Ascending aorta (tissue), 2 donors: ENCODE measurements around the gene ROR1. TPM values are rescaled to one million over a fixed set of nuclear protein-coding genes. Genes with fewer than 3 reads are reported as not detected.

Source experiments
- DNase-seq, 2 donors: peaks; one replicate each; pipeline ENCODE4 v3.0.0-alpha.2; 2019; ENCODE audit warnings: low spot score in 2 of 2
- H3K27ac ChIP-seq, 2 donors: fragments of 200-600 bp; sonication (generic); one replicate each; pipeline ENCODE4 v1.5.1; 2016 to 2017; ENCODE audit warnings: mild to moderate bottlenecking in 1 of 2
- H3K27me3 ChIP-seq: fragments of 200-600 bp; sonication (generic); one replicate; pipeline ENCODE4 v1.5.1; 2017
- H3K36me3 ChIP-seq, 2 donors: fragments of 200-600 bp; sonication (generic); one replicate each; pipeline ENCODE4 v1.5.1; 2016
- H3K4me1 ChIP-seq, 2 donors: fragments of 200-600 bp; sonication (generic); one replicate each; pipeline ENCODE4 v1.5.1; 2016 to 2017; ENCODE audit warnings: mild to moderate bottlenecking in 1 of 2
- H3K4me3 ChIP-seq, 2 donors: fragments of 200-600 bp; sonication (generic); one replicate each; pipeline ENCODE4 v1.5.1; 2016 to 2017; ENCODE audit warnings: mild to moderate bottlenecking in 1 of 2
- H3K9me3 ChIP-seq, 2 donors: fragments of 200-600 bp; sonication (generic); one replicate each; pipeline ENCODE4 v1.5.1; 2016
- intact Hi-C: fragments of 100-400 bp; cut with DNase I; formaldehyde crosslinking; loops from one replicate; pipeline ENCODE4 v1.15.1; 2023
- total RNA-seq: library from RNA; depleted of rRNA; stranded (reverse); fragments of >200 nt; gene quantifications from one replicate; pipeline ENCODE4 v1.1.0, GENCODE V29; 2016
- TF ChIP-seq, protein P1 (sequence below), 3 experiments: fragments of 200-600 bp in 2 of 3; fragments of 450-650 bp in 1 of 3; sonication (generic) in 2 of 3; IDR thresholded peaks; one replicate each; pipeline ENCODE4 v1.5.1; 2016 to 2019; ENCODE audit warnings: antibody characterized with exemption in 3 of 3, mild to moderate bottlenecking in 1 of 3, moderate library complexity in 1 of 3

ROR1 gene
- total RNA-seq, 1 donor from 2014 or later, result 115 TPM

- intact Hi-C loops, result no loop called here
These were observed 163.7 kb downstream of the ROR1 start for GRCh38 chr1:63937461-63938022.

GRCh38 chr1:63940440-63940839, 166.6 kb downstream of the ROR1 start:
- intact Hi-C loops, result no loop called here
- no peaks in the 10 kb centered on the region for H3K36me3 ChIP-seq

More at GRCh38 chr1:63937461-63938022, 163.7 kb downstream of the ROR1 start:
- no peak for DNase-seq
- no peak overlapping the region for H3K4me3 ChIP-seq
- H3K9me3 ChIP-seq, result no peaks in the 10 kb centered on the region
- H3K27me3 ChIP-seq, result no peaks in the 10 kb centered on the region
- H3K4me1 ChIP-seq, result peaks cover 5 to 27% of the 10 kb centered on the region in 2 donors
- H3K36me3 ChIP-seq, result no peaks in the 10 kb centered on the region
- peak overlapping the region; percentile 4 to 36 for H3K27ac ChIP-seq
- TF ChIP-seq, protein P1, sequence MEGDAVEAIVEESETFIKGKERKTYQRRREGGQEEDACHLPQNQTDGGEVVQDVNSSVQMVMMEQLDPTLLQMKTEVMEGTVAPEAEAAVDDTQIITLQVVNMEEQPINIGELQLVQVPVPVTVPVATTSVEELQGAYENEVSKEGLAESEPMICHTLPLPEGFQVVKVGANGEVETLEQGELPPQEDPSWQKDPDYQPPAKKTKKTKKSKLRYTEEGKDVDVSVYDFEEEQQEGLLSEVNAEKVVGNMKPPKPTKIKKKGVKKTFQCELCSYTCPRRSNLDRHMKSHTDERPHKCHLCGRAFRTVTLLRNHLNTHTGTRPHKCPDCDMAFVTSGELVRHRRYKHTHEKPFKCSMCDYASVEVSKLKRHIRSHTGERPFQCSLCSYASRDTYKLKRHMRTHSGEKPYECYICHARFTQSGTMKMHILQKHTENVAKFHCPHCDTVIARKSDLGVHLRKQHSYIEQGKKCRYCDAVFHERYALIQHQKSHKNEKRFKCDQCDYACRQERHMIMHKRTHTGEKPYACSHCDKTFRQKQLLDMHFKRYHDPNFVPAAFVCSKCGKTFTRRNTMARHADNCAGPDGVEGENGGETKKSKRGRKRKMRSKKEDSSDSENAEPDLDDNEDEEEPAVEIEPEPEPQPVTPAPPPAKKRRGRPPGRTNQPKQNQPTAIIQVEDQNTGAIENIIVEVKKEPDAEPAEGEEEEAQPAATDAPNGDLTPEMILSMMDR (IDR thresholded peaks at IDR 0.05), result no peak

GRCh38 chr1:63943393-63943792, 169.6 kb downstream of the ROR1 start:
- DNase-seq, result no peak
- Histone ChIP-seq H3K27ac (no peak overlapping the region), H3K4me3 (no peak overlapping the region), H3K4me1 (peaks cover 8 to 47% of the 10 kb centered on the region in 2 donors), H3K27me3 (no peaks in the 10 kb centered on the region), H3K9me3 (no peaks in the 10 kb centered on the region), H3K36me3 (no peaks in the 10 kb centered on the region)
- intact Hi-C loops, result no loop called here
- TF ChIP-seq, protein P1 (IDR thresholded peaks at IDR 0.05), result no peak

More at GRCh38 chr1:63940440-63940839, 166.6 kb downstream of the ROR1 start:
- Histone ChIP-seq H3K27ac (no peak overlapping the region), H3K4me3 (no peak overlapping the region), H3K9me3 (no peaks in the 10 kb centered on the region), H3K27me3 (no peaks in the 10 kb centered on the region), H3K4me1 (peaks cover 0 to 34% of the 10 kb centered on the region in 2 donors)
- TF ChIP-seq, protein P1 (IDR thresholded peaks at IDR 0.05), result no peak
- no peak for DNase-seq

DNA sequence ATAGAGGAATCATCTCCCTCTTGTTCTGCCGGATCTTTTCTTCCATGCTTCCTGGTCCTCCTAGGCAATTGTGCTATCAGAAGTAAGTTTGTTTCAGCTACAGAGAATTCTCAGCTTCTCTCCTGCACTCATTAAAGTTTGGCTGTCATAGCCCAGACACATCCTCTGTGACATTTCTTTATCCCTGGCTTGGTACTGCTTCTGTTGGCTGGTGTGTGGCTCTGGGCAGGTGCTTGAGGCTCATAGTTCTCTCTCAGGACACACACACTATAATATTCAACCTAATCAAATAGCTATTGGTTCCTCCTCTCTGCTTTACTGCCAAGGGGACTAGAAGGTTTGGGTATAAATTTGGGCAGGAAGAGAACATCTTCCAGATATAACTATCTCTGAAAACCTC, 172.1 kb downstream of the ROR1 start:
- H3K36me3 ChIP-seq, result no peaks in the 10 kb centered on the region
- peak overlapping the region; percentile 86 to 93 for H3K27ac ChIP-seq
- TF ChIP-seq, protein P1 (IDR thresholded peaks at IDR 0.05), result no peak
- no peak for DNase-seq
- H3K9me3 ChIP-seq, result no peaks in the 10 kb centered on the region
- peaks cover 12 to 64% of the 10 kb centered on the region in 2 donors for H3K4me1 ChIP-seq
- H3K27me3 ChIP-seq, result no peaks in the 10 kb centered on the region
- H3K4me3 ChIP-seq, result no peak overlapping the region
- intact Hi-C loops, result loop anchor here (5.0 kb wide), 2 partner anchors 36 to 96 kb away; no protein-coding TSS in a partner anchor

DNA sequence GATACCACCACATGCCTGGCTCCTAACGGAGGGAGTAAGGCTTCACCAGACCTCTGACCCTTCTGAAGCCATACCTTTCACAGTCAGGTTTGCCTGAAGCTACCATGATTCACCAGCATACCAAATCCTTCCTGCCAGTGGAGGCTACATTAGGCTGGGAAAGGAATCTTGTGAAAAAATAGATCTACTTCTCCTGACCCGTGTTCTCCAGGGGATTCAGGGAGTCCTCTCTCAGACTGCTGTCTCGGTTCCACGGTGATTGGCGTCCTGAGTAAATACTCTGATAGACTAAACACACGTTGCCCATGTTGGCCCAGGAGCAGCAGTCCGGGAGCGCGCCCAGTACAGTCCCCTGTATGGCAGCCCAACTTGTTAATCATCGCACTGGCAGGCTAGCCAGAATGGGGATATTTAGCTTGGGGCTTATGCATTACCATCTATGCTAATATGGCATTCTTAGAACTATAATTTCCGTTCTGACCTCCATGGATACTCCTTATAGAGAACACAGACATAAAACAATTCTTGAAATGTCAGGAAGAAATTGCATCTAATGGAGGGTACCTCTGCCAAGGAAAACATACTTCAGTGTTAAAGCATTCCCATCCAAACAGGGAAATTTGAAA, 173.2 kb downstream of the ROR1 start:
- Histone ChIP-seq H3K27me3 (no peaks in the 10 kb centered on the region), H3K9me3 (no peaks in the 10 kb centered on the region), H3K27ac (peak overlapping the region; percentile 86 to 93), H3K4me3 (peak overlapping the region in 1 of 2 donors; percentile 13), H3K36me3 (no peaks in the 10 kb centered on the region), H3K4me1 (peaks cover 12 to 70% of the 10 kb centered on the region in 2 donors)
- intact Hi-C loops, result loop anchor here (5.0 kb wide), 2 partner anchors 35 to 95 kb away; no protein-coding TSS in a partner anchor
- DNase-seq, result peak; percentile 69 to 93
- TF ChIP-seq, protein P1 (IDR thresholded peaks at IDR 0.05), result no peak
